Pancreas (tissue), 10 donors: ENCODE measurements around the gene CSF1. TPM values are rescaled to one million over a fixed set of nuclear protein-coding genes. Genes with fewer than 3 reads are reported as not detected.
A peak's percentile ranks its signal among the peaks of the same experiment; 100 is the strongest.
"Not testable (repeated sequence)": the region's sequence is repeated elsewhere in the genome, so short reads cannot be mapped to it uniquely, and the experiment has no call there.

Experiments
- ATAC-seq, 4 donors: fragments of 200-7000 bp; cut with Tn5 transposase; one replicate each; pipeline versions ENCODE4 v1.8.0 to v1.9.1; 2020; ENCODE audit warnings: mild to moderate bottlenecking in 4 of 4, moderate library complexity in 4 of 4
- DNase-seq, 6 donors: peaks; one replicate each; pipeline ENCODE4 v3.0.0-alpha.2; 2020
- FAIRE-seq: peaks from 2 replicates; lab custom pipeline; 2012; peaks lifted over from hg19 to GRCh38; lab: Jason Lieb, UNC
- H3K27ac ChIP-seq, 4 donors: fragments of 200-600 bp; sonication (generic); 1 replicate in 3 of 4; 2 replicates in 1 of 4; pipeline versions ENCODE4 v1.5.0 to v1.8.0; 2020
- H3K27me3 ChIP-seq, 4 donors: fragments of 200-600 bp; one replicate each; pipeline ENCODE4 v1.8.0; 2021
- H3K36me3 ChIP-seq, 3 donors: fragments of 200-600 bp; sonication (generic) in 1 of 3; one replicate each; pipeline versions ENCODE4 v1.5.0 to v1.8.0; 2020 to 2021
- H3K4me1 ChIP-seq, 3 donors: fragments of 200-600 bp; one replicate each; pipeline ENCODE4 v1.8.0; 2021
- H3K4me3 ChIP-seq, 4 donors: fragments of 200-600 bp; sonication (generic) in 2 of 4; one replicate each; pipeline versions ENCODE4 v1.5.0 to v1.8.0; 2020 to 2021
- H3K9me3 ChIP-seq, 4 donors: fragments of 200-600 bp; one replicate each; pipeline ENCODE4 v1.8.0; 2021
- CTCF ChIP-seq, 4 donors: fragments of 200-600 bp; sonication (generic) in 3 of 4; IDR thresholded peaks; one replicate each; pipeline versions ENCODE4 v1.5.0 to v1.8.0; 2021; ENCODE audit warnings: antibody characterized with exemption in 4 of 4
- WGBS, 2 donors: extraction: QIAGEN DNeasy Blood & Tissue Kit; methylation state at CpG; one replicate each; pipeline ENCODE4 v1.1.7; 2013; 5-methylcytosine and 5-hydroxymethylcytosine counted together
- intact Hi-C, 3 donors: fragments of 100-400 bp; cut with DNase I; formaldehyde crosslinking; loops; one replicate each; pipeline versions ENCODE4 v1.11.1 to v1.14.2; 2022
- polyA plus RNA-seq, 2 donors: library from polyadenylated mRNA; stranded (reverse); fragments of 200-250 nt; gene quantifications; one replicate each; pipeline ENCODE4 v1.2.3, GENCODE V29; 2013
- total RNA-seq, 6 donors: library from RNA; stranded (reverse); fragmentation: NEBNext Ultra II Directional in 4 of 6; extraction: Animal tissue kit (Norgen Biotek cat#: 25700) in 4 of 6; gene quantifications; one replicate each; pipeline versions ENCODE4 v1.2.1 to v1.2.4, GENCODE V29; 2021 to 2023
- donor health status: healthy with polysubstance abuse.
- donor health status: DM: no; HTN: no; CAD: no; lungs with moderate emphysema.
- donor health status: DM: no; HTN: no; CAD: no.
- donor health status: control.
- donor health status: control.
- donor health status: Bipolar disorder and iron deficiency.
- donor health status: DM: yes; HTN: yes; CAD: no.
- donor health status: DM: no; HTN: no; CAD: no.
- donor health status: DM: no; HTN: no; CAD: no.
- donor health status: DM: yes; HTN: yes; CAD: no.

CSF1 gene
- total and polyA plus RNA-seq, 8 donors, result 6.7 to 38.3 (median 15.6) TPM

DNA sequence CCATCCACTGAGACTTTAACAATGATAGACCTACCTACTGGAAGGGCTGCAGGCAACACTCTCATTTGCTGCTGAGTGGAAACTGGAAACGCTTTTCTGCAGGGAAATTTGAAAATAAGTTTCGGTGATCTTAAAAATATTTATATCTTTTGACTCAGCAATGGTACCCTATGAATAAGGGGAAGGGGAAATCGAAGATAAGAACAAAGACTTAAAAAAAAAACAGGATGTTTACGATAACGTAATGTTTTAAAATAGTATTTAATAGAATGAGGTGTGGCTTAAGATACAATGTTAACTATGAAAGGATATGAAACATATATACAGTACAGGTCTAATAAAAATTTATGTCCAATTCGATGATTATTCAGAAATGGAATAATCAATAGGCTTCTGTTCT, 34.8 kb upstream of the CSF1 start:
- FAIRE-seq, result no peak
- no peak overlapping the region for H3K27ac ChIP-seq
- intact Hi-C loops, result no loop called here

DNA sequence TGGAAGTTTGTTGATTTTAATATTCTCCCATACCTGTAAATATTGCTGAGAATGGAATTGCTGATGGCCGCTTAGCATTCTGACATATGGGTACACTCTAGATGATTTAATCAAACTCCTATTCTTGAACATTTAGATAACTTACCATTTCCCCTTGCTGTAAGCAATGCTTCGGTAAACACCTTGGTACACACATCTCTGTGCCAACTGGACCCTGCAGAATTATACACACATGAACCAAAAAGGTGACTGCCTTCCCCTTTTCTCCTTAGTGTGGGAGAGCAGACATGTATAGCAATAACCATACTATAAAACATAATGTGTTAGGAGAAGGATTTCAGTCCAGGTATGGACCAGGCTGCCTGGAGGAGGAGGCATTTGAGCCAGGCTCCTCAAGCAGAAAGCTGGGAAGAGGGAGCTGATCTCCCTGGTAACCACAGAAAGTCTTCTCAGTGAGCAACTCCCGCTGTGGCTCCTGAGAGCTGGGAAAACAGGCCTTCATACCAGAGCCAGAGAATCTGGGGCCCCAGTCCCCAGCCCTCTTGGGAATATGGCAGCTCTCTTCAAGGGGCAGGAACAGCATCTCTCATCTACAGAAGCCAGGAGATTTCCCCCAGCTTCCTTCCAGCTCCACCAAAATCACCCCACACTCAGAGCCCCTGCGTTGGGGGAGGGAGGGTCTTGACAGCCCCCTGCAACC, 33.9 kb upstream of the CSF1 start:
- Histone ChIP-seq H3K9me3 (no peaks in the 10 kb centered on the region), H3K36me3 (no peaks in the 10 kb centered on the region), H3K27ac (peak overlapping the region; percentile 61 to 80 (median 72)), H3K4me1 (no peaks in the 10 kb centered on the region), H3K4me3 (no peak overlapping the region), H3K27me3 (no peaks in the 10 kb centered on the region)
- FAIRE-seq (no peak), ATAC-seq (peak in 3 of 4 donors; percentile 16 to 18 (median 17)), DNase-seq (no peak)
- 69 to 71% methylated on average over 4 of the region's 4 CpGs for WGBS, 2 donors
- no peak for TF ChIP-seq CTCF (IDR thresholded peaks at IDR 0.05)
- intact Hi-C loops, result no loop called here

More for the DNA sequence above, 34.8 kb upstream of the CSF1 start:
- Histone ChIP-seq H3K27me3 (no peaks in the 10 kb centered on the region), H3K4me3 (no peak overlapping the region), H3K36me3 (no peaks in the 10 kb centered on the region), H3K4me1 (no peaks in the 10 kb centered on the region), H3K9me3 (no peaks in the 10 kb centered on the region)
- DNase-seq (no peak), ATAC-seq (no peak)
- 73 to 80% methylated on average over 6 of the region's 6 CpGs for WGBS, 2 donors
- no peak for TF ChIP-seq CTCF (IDR thresholded peaks at IDR 0.05)

DNA sequence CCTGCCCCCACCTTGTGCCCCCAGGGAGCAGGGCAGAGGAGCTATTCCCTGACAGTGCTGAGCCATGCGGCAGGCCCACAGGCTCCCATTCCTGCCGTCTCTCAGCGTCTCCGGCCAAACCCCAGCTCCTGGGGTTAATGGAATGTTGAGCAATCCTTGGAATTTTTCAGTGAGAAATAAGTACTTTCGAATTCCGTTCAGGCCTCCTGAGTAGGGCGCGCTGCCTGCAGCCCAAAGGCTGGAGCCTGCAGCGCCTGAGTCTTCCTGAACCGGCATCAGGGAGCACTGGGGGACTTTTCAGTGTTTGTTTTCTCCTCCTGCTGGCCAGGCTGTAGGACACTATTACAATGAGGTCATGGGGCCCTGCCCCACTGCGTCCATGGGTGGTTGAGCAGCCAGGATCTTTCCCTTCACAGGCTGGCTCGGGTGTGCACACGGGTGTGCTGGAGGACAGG, 33.3 kb upstream of the CSF1 start:
- no peak overlapping the region for H3K4me3 ChIP-seq
- WGBS, 2 donors, result 44% methylated on average over 13 of the region's 13 CpGs
- ATAC-seq, result peak; percentile 65 to 88 (median 76)
- FAIRE-seq, result no peak
- H3K27ac ChIP-seq, result peak overlapping the region; percentile 61 to 80 (median 72)
- no peak for TF ChIP-seq CTCF (IDR thresholded peaks at IDR 0.05)
- peak in 3 of 6 donors; percentile 27 to 46 (median 39) for DNase-seq
- no peaks in the 10 kb centered on the region for H3K4me1 ChIP-seq
- no peaks in the 10 kb centered on the region for H3K9me3 ChIP-seq
- intact Hi-C loops, result no loop called here
- no peaks in the 10 kb centered on the region for H3K36me3 ChIP-seq
- no peaks in the 10 kb centered on the region for H3K27me3 ChIP-seq

DNA sequence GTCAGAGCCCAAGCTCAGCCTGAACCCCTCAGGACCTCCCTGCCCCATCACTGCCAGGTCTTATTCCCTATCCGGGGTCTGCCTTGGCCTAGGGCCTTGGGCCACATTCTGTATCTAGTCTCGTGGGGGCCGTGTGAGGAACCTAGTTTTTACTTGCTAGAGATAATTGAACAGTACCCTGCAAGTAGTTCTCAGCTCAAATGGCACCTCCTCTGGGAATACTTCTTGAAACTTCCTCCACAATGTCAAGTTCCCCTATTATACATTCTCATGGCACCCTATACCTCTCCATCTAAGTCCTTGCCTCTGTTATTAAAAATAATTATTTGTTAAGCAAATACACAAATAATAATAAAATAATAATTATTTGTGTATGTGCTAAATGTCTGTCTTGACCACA, 32.9 kb upstream of the CSF1 start:
- Histone ChIP-seq H3K36me3 (no peaks in the 10 kb centered on the region), H3K27me3 (no peaks in the 10 kb centered on the region), H3K9me3 (no peaks in the 10 kb centered on the region), H3K4me1 (no peaks in the 10 kb centered on the region), H3K27ac (peak overlapping the region in 3 of 4 donors; percentile 61 to 80 (median 79)), H3K4me3 (no peak overlapping the region)
- ATAC-seq (no peak), FAIRE-seq (no peak), DNase-seq (no peak)
- intact Hi-C loops, result no loop called here
- no peak for TF ChIP-seq CTCF (IDR thresholded peaks at IDR 0.05)
- 64 to 73% methylated on average over 3 of the region's 3 CpGs for WGBS, 2 donors

DNA sequence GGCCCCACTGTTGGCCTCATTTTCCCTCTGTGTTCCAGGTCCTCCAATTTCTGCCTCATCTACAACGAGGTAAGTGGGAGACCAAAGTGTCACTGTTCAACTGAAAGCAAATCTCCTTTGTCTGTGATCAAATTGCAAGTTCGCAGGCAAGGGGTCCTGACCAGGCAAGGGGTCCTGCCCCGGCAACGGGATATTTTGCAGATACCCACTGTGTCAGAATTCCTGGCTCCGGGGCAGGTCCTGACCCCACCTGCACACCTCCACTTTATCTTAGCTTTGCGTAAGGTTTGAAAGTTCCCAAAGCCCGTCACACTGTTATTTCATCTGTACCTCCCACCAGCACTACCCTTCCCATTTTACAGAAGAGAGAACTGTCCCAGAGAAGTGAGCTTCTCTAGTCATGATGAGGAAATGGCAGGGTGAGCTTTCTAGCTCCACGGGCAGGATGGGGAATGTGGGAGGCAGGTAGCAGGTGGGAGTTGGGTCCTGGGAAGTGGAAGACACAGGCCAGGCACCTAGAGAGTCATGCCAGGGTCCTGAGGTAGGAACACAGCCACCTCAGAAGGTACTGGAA, 32.0 kb upstream of the CSF1 start:
- intact Hi-C loops, result no loop called here
- TF ChIP-seq CTCF (IDR thresholded peaks at IDR 0.05), result no peak
- H3K9me3 ChIP-seq, result no peaks in the 10 kb centered on the region
- 77 to 78% methylated on average over 8 of the region's 8 CpGs for WGBS, 2 donors
- H3K4me3 ChIP-seq, result no peak overlapping the region
- no peak overlapping the region for H3K27ac ChIP-seq
- H3K27me3 ChIP-seq, result no peaks in the 10 kb centered on the region
- no peak for FAIRE-seq
- no peak for DNase-seq
- no peaks in the 10 kb centered on the region for H3K36me3 ChIP-seq
- no peak for ATAC-seq
- H3K4me1 ChIP-seq, result no peaks in the 10 kb centered on the region

DNA sequence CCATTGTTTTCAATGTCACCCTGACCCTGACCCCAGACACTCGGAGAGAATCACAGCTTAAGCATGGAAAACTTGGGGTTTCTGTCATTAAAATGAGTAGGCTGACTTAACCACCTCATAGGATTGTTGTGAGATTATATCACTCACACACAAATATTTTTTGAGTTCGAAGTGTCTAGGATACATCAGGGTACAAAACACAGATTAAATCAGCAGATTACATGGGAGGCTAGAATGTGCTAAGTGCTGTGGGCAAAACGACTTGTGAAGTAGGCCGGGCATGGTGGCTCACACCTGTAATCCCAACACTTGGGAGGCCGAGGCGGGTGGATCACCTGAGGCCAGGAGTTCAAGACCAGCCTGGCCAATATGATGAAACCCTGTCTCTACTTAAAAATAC, 31.3 kb upstream of the CSF1 start:
- H3K36me3 ChIP-seq, H3K9me3 ChIP-seq, intact Hi-C loops, DNase-seq, H3K4me3 ChIP-seq, FAIRE-seq, H3K27me3 ChIP-seq, ATAC-seq, H3K27ac ChIP-seq, H3K4me1 ChIP-seq: not testable (repeated sequence)
- WGBS, 2 donors, result 78 to 87% methylated on average over 6 of the region's 6 CpGs
